MM.1S (cell line): ENCODE data around the gene NKIRAS1.
"Not testable (repeated sequence)": the region's sequence is repeated elsewhere in the genome, so short reads cannot be mapped to it uniquely, and the experiment has no call there.

ENCODE experiments used
- DNase-seq: peaks from one replicate; pipeline ENCODE4 v3.0.0-alpha.2; 2015
- H2AFZ ChIP-seq: fragments of 300-600 bp; sonication (generic); 2 replicates; pipeline ENCODE4 v1.6.0; 2016; ENCODE audit warnings: antibody characterized with exemption, low read length
- H3F3A ChIP-seq: fragments of 300-600 bp; sonication (generic); 2 replicates; pipeline ENCODE4 v1.6.1; 2016; ENCODE audit warnings: mild to moderate bottlenecking, antibody characterized with exemption, low read length, moderate library complexity, mixed read lengths; ENCODE audit not compliant: insufficient read depth
- H3K27ac ChIP-seq: fragments of 300-600 bp; sonication (generic); 2 replicates; pipeline ENCODE4 v1.5.1; 2016; ENCODE audit warnings: mild to moderate bottlenecking, low read length
- H3K27me3 ChIP-seq: fragments of 300-600 bp; sonication (generic); replicated peaks from 2 replicates; pipeline ENCODE4 v1.6.0; 2016; ENCODE audit warnings: low read length; ENCODE audit not compliant: insufficient read depth
- H3K36me3 ChIP-seq: fragments of 300-600 bp; sonication (generic); replicated peaks from 2 replicates; pipeline ENCODE4 v1.6.1; 2016; ENCODE audit warnings: mild to moderate bottlenecking, low read length, mixed read lengths; ENCODE audit not compliant: insufficient read depth
- H3K4me1 ChIP-seq: fragments of 300-600 bp; sonication (generic); 2 replicates; pipeline ENCODE4 v1.6.1; 2016; ENCODE audit warnings: low read length, mixed read lengths
- H3K4me2 ChIP-seq: fragments of 300-600 bp; sonication (generic); 2 replicates; pipeline ENCODE4 v1.6.0; 2016; ENCODE audit warnings: low read depth, low read length
- H3K4me3 ChIP-seq: fragments of 300-600 bp; sonication (generic); 2 replicates; pipeline ENCODE4 v1.5.1; 2016; ENCODE audit warnings: low read length, mixed read lengths
- H3K79me2 ChIP-seq: fragments of 300-600 bp; sonication (generic); 2 replicates; pipeline ENCODE4 v1.6.1; 2016; ENCODE audit warnings: mixed run types, low read length, mixed read lengths
- H3K9ac ChIP-seq: fragments of 300-600 bp; sonication (generic); 2 replicates; pipeline ENCODE4 v1.6.1; 2016; ENCODE audit warnings: low read length, mixed read lengths
- H3K9me2 ChIP-seq: fragments of 300-600 bp; sonication (generic); replicated peaks from 2 replicates; pipeline ENCODE4 v1.6.1; 2016; ENCODE audit warnings: mild to moderate bottlenecking, low read length, mixed read lengths; ENCODE audit not compliant: insufficient read depth
- H3K9me3 ChIP-seq: fragments of 300-600 bp; sonication (generic); replicated peaks from 2 replicates; pipeline ENCODE4 v1.6.1; 2016; ENCODE audit warnings: mild to moderate bottlenecking, low read length, mixed read lengths; ENCODE audit not compliant: insufficient read depth
- H4K20me1 ChIP-seq: fragments of 300-600 bp; sonication (generic); 2 replicates; pipeline ENCODE4 v1.6.1; 2016; ENCODE audit warnings: mild to moderate bottlenecking, low read length, moderate library complexity, mixed read lengths; ENCODE audit not compliant: insufficient read depth
- CTCF ChIP-seq: fragments of 300-600 bp; sonication (generic); IDR thresholded peaks from 2 replicates; pipeline ENCODE4 v1.5.1; 2016; ENCODE audit warnings: antibody characterized with exemption, low read length, mixed read lengths
- EZH2 ChIP-seq: fragments of 300-600 bp; sonication (generic); optimal IDR thresholded peaks from 2 replicates; pipeline ENCODE3; 2017; ENCODE audit warnings: low read depth, mild to moderate bottlenecking, antibody characterized with exemption, low read length, mixed read lengths
- EZH2phosphoT487 ChIP-seq: fragments of 300-600 bp; sonication (generic); IDR thresholded peaks from 2 replicates; pipeline ENCODE4 v1.6.1; 2018; ENCODE audit warnings: antibody characterized with exemption, low read length

NKIRAS1 gene

GRCh38 chr3:23915537-23916108 is 1.2 kb downstream of the NKIRAS1 start:
- Histone ChIP-seq H3K4me2 (peak overlapping the region; percentile 97; the same call in 1 of the 2 replicates), H3K27me3 (peaks cover 8% of the 10 kb centered on the region), H3K79me2 (peaks cover 27% of the 10 kb centered on the region), H4K20me1 (peaks cover 19% of the 10 kb centered on the region), H3K36me3 (peaks cover 11% of the 10 kb centered on the region; the same call in 1 of the 2 replicates), H3K9ac (no peak overlapping the region), H3K9me3 (no peaks in the 10 kb centered on the region), H3F3A (peaks cover 42% of the 10 kb centered on the region), H3K27ac (no peak overlapping the region), H3K4me1 (peaks cover 36% of the 10 kb centered on the region), H3K9me2 (no peaks in the 10 kb centered on the region), H2AFZ (no peak overlapping the region), H3K4me3 (no peak overlapping the region)
- no peak for TF ChIP-seq EZH2
- no peak for DNase-seq

- no peak for TF ChIP-seq CTCF
- Histone ChIP-seq H3K9me2 (no peaks in the 10 kb centered on the region), H3K4me2 (peak overlapping the region; percentile 38; the same call in 1 of the 2 replicates), H3K9ac (0 out of 2 replicates have a peak overlapping the region, but pooled peaks have one; percentile 12), H3K4me1 (peaks cover 36% of the 10 kb centered on the region), H2AFZ (no peak overlapping the region), H3F3A (peaks cover 35% of the 10 kb centered on the region), H3K9me3 (no peaks in the 10 kb centered on the region), H3K4me3 (no peak overlapping the region), H4K20me1 (peaks cover 14% of the 10 kb centered on the region), H3K79me2 (peaks cover 27% of the 10 kb centered on the region), H3K27me3 (peaks cover 8% of the 10 kb centered on the region), H3K36me3 (peaks cover 11% of the 10 kb centered on the region; the same call in 1 of the 2 replicates), H3K27ac (peak overlapping the region; percentile 56; the same call in 1 of the 2 replicates)
- peak; percentile 74 for DNase-seq
Observed at GRCh38 chr3:23913873-23914743, 2.7 kb downstream of the NKIRAS1 start.

- H3K9me2 ChIP-seq, result no peaks in the 10 kb centered on the region
- peaks cover 6% of the 10 kb centered on the region for H4K20me1 ChIP-seq
- no peaks in the 10 kb centered on the region for H3K9me3 ChIP-seq
- H3K9ac ChIP-seq, result no peak overlapping the region
- no peak overlapping the region for H3K27ac ChIP-seq
- 0 out of 2 replicates have a peak, but pooled peaks cover 4% of the 10 kb centered on the region for H3K36me3 ChIP-seq
- peaks cover 18% of the 10 kb centered on the region for H3K79me2 ChIP-seq
- no peak for DNase-seq
- H3K4me2 ChIP-seq, result no peak overlapping the region
- H3F3A ChIP-seq, result peaks cover 25% of the 10 kb centered on the region
- TF ChIP-seq EZH2phosphoT487 (no peak), CTCF (no peak), EZH2 (no peak)
- H2AFZ ChIP-seq, result no peak overlapping the region
- H3K27me3 ChIP-seq, result peaks cover 8% of the 10 kb centered on the region
- H3K4me3 ChIP-seq, result no peak overlapping the region
- H3K4me1 ChIP-seq, result peaks cover 27% of the 10 kb centered on the region
Observed at GRCh38 chr3:23913182-23913581, 3.6 kb downstream of the NKIRAS1 start.

- not testable (repeated sequence) for H3K9ac ChIP-seq, H2AFZ ChIP-seq, H3K9me3 ChIP-seq, DNase-seq, H3K36me3 ChIP-seq, H3K79me2 ChIP-seq, H3K4me2 ChIP-seq, H3K9me2 ChIP-seq, H3K27ac ChIP-seq, H4K20me1 ChIP-seq, H3K27me3 ChIP-seq, H3K4me3 ChIP-seq
- peaks cover 25% of the 10 kb centered on the region for H3K4me1 ChIP-seq
- H3F3A ChIP-seq, result peaks cover 17% of the 10 kb centered on the region
Observed at GRCh38 chr3:23912335-23912734, 4.5 kb downstream of the NKIRAS1 start.
